ENCODE results near the gene OR4K14. TPM values are rescaled to one million over a fixed set of nuclear protein-coding genes. Genes with fewer than 3 reads are reported as not detected.

Gene OR4K14, protein sequence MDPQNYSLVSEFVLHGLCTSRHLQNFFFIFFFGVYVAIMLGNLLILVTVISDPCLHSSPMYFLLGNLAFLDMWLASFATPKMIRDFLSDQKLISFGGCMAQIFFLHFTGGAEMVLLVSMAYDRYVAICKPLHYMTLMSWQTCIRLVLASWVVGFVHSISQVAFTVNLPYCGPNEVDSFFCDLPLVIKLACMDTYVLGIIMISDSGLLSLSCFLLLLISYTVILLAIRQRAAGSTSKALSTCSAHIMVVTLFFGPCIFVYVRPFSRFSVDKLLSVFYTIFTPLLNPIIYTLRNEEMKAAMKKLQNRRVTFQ
- not detected in 5 replicates for total RNA-seq (2022; extraction: Qiagen RNA extraction; ENCODE audit: low read depth)

DNA sequence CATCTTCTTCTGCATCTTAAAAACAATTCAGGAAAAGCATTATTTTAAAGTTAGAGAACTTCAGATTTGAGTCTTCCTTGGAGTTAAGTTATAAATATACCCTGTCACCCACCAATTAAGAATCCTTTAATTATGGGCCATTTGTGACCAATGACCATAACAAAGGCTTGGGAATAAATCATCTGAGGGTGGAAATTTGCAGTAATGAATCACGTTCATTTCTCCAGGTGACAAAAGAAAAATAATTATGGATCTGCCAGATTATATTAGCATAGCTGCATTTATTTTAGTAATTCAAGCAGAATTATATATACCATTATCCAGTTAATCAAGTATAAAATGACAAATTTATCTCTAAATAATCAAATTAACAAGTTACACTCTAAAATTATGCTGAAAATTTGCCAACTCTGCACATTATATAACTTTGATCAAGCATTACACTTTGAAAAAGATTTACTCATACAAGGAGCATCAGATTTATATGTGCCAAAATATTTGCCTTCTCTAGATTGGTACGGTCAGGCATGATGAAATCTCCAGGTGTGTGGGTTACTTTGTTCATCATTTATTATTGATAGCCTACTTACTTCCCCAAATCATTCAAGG lies at the start of gene OR4K14:
Gene OR4K14, minus strand, starts transcription at position 51 of the 609 bp plus-strand sequence. CDS start 4,114 bp downstream, outside the sequence.

DNA sequence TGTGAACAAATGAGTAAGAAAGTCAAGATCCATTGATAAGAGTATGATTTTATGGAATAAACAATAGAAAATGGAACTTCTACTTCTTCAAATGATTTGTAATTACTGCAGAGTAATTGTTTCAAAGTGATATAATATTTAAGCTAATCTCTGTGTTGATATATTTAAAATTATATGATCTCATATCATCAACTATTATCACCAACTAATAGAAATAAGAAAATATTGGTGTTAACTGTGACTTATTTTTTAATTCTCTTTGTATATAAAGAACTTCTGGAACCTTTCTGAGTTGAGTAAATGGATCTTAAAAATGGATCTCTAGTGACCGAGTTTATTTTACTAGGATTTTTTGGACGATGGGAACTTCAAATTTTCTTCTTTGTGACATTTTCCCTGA lies 40.6 kb upstream of the OR4K14 start, which contains the start of gene OR4L1:
Gene OR4L1, plus strand, starts transcription at position 301 of the 400 bp plus-strand sequence. Its CDS starts 0 bp downstream, at position 301.

DNA sequence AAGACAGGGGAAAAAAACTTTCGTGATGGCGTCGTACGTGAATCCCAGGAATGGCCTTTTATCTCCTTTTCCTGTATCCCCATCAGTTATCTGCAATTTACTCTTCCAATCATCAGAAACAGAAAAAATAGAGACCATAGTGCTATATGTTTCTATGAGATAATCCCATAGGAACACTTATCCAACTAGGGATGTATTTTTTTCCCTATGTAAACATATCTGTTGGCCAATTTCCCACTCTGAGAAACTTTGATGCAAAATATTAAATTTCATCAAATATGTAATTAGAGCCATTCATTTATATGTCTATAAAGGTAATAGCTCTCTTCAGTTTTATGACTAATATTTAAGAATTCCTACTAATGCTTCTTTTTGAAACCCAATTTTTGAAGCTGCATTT lies 16.8 kb upstream of the OR4K14 start, which contains the start of gene OR4K13:
Gene OR4K13, minus strand, starts transcription at position 101 of the 400 bp plus-strand sequence. CDS start 1,280 bp downstream, outside the sequence.

DNA sequence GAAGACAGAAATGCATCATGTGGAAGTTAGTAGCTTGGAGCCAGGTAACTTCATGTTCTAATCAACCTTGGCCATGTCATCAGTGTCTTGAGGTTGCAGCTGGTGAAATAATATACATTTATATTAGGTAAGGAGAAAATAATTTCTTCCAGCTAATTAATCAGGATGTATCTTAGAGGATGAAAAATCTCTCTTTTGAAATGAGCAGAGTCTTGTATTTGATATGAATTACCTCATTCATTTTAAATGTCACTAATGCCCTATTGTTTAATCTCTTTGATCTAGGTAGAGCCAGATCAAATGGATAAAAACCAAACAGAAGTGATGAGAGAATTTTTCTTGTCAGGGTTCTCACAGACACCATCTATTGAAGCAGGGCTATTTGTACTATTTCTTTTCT lies 17.2 kb downstream of the OR4K14 start, which contains the start of gene OR4Q2:
Gene OR4Q2, plus strand, starts transcription at position 301 of the 400 bp plus-strand sequence.

DNA sequence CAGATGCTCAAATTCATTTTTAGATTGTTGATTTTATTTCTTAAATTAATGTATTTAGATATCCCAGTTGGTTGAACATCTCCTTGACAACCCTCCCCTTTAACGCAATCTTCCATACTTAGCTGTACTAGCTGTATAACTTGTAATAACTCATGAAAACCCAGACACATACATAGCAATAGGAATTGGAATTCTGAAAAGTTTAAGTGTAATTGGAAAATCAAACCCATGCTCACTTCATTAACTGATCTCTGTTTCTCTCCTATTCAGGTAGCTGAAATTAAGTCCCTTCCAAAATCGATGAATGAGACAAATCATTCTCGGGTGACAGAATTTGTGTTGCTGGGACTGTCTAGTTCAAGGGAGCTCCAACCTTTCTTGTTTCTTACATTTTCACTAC lies 43.8 kb downstream of the OR4K14 start, which contains the start of gene OR4K15:
Gene OR4K15, plus strand, starts transcription at position 301 of the 400 bp plus-strand sequence. Its CDS starts 0 bp downstream, at position 301.

Other genes with a start within 250 kb of the OR4K14 start
- gene OR4M1, start 245.8 kb downstream of the OR4K14 start, total RNA-seq (2022; extraction: Qiagen RNA extraction; ENCODE audit: low read depth) = not detected in 5 replicates
- gene OR4N2, start 215.5 kb downstream of the OR4K14 start, total RNA-seq (2022; extraction: Qiagen RNA extraction; ENCODE audit: low read depth) = not detected in 5 replicates
- gene OR4K2, start 144.2 kb downstream of the OR4K14 start, total RNA-seq (2022; extraction: Qiagen RNA extraction; ENCODE audit: low read depth) = not detected in 5 replicates
- not detected in 5 replicates for gene OR4K5, start 98.7 kb downstream of the OR4K14 start, total RNA-seq (2022; extraction: Qiagen RNA extraction; ENCODE audit: low read depth)
- gene OR4K1, start 88.4 kb downstream of the OR4K14 start, total RNA-seq (2022; extraction: Qiagen RNA extraction; ENCODE audit: low read depth) = not detected in 5 replicates
- not detected in 5 replicates for gene OR4K15, start 43.7 kb downstream of the OR4K14 start, total RNA-seq (2022; extraction: Qiagen RNA extraction; ENCODE audit: low read depth)
- gene OR4Q2, start 17.1 kb downstream of the OR4K14 start, total RNA-seq (2022; extraction: Qiagen RNA extraction; ENCODE audit: low read depth) = not detected in 5 replicates
- gene OR4K13, start 16.7 kb upstream of the OR4K14 start, total RNA-seq (2022; extraction: Qiagen RNA extraction; ENCODE audit: low read depth) = not detected in 5 replicates
- not detected in 5 replicates for gene OR4L1, start 40.7 kb upstream of the OR4K14 start, total RNA-seq (2022; extraction: Qiagen RNA extraction; ENCODE audit: low read depth)
- gene OR4K17, start 91.4 kb upstream of the OR4K14 start, total RNA-seq (2022; extraction: Qiagen RNA extraction; ENCODE audit: low read depth) = not detected in 5 replicates
- not detected in 5 replicates for gene OR4N5, start 119.5 kb upstream of the OR4K14 start, total RNA-seq (2022; extraction: Qiagen RNA extraction; ENCODE audit: low read depth)
- not detected in 5 replicates for gene OR11G2, start 171.6 kb upstream of the OR4K14 start, total RNA-seq (2022; extraction: Qiagen RNA extraction; ENCODE audit: low read depth)
- not detected in 5 replicates for gene OR11H6, start 204.4 kb upstream of the OR4K14 start, total RNA-seq (2022; extraction: Qiagen RNA extraction; ENCODE audit: low read depth)
- gene OR11H7, start 209.7 kb upstream of the OR4K14 start, total RNA-seq (2022; extraction: Qiagen RNA extraction; ENCODE audit: low read depth) = not detected in 5 replicates
- gene OR11H4, start 220.0 kb upstream of the OR4K14 start, total RNA-seq (2022; extraction: Qiagen RNA extraction; ENCODE audit: low read depth) = not detected in 5 replicates

Data from A549 treated with DMSO at 1 μM for 4 hours (cell line).